NCI-H446 treated with DMSO at 0.1 percent for 48 hours (cell line): Measurements from ENCODE around the gene FBXO30.

Experiments used
- DNase-seq: peaks from one replicate; lab custom pipeline; 2025; lab: John Stamatoyannopoulos, UW

The FBXO30 gene

DNA sequence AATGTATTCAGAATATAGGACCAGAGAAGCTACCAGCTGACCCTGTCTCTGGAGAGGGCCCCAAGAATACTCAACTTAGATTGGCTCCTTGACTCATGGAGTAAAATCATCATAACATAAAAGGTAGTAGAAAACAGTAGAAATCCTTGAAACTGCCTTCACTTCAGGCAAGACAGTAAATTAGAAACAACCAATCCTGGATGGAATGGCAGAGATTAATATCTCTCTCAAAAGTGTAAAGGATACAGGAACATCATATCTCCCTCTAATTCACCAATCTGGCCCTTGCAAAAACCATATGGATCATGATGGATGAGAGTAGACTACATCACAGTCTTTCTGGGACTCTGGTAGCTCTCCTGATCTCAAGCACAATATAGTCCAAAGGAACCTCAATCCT lies 58.9 kb downstream of the FBXO30 start:
- no peak for DNase-seq

- DNase-seq = no peak
Measured at GRCh38 chr6:145752638-145753037, 62.0 kb downstream of the FBXO30 start.

- DNase-seq = no peak
Measured at GRCh38 chr6:145749632-145750031, 65.0 kb downstream of the FBXO30 start.

DNA sequence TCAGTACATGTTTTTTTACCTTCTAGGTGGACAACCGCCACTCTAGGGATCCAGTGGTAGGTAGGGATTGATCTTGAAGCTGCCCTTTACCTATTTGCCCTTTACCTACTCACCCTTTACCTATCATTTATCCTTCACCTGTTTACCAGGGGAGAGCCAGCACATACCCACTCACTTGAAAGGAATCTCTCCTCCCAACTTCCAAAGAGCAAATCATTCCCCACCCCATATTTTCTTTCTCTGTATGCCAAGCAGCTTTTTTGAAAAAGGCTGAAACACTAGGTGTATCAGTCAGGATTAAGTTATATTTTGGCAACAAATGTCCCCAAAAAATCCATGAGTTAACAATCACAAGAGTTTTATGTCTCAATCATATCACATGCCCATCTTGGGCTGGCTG lies 68.7 kb downstream of the FBXO30 start:
- no peak for DNase-seq

DNA sequence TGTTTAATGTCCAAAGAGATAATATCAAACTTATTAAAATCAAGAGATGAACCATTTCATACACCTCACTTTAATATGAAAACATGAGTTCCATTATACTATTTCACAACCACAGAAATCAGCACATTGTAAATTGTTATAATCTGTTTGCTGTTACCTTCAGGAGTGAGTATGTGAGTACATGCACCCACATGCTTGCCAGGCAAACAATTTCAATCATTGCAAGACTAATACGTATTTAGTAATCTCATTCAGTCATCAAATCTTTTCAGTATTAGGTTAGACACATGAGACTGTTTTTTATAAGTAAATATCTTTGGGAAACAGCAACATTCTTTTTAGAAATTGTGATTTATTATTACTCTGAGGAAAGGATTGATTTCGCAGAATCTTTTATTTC lies 70.0 kb downstream of the FBXO30 start:
- DNase-seq = no peak
